Activated T-cell treated with anti-CD3 and anti-CD28 coated beads, Interleukin-2, amount 50 U/mL, for 48 hours (primary cell): ENCODE results near the gene TSSK6.

ENCODE experiments used
- DNase-seq, 2 experiments: peaks; one replicate each; pipeline ENCODE4 v3.0.0-alpha.2; 2020

TSSK6 gene

DNA sequence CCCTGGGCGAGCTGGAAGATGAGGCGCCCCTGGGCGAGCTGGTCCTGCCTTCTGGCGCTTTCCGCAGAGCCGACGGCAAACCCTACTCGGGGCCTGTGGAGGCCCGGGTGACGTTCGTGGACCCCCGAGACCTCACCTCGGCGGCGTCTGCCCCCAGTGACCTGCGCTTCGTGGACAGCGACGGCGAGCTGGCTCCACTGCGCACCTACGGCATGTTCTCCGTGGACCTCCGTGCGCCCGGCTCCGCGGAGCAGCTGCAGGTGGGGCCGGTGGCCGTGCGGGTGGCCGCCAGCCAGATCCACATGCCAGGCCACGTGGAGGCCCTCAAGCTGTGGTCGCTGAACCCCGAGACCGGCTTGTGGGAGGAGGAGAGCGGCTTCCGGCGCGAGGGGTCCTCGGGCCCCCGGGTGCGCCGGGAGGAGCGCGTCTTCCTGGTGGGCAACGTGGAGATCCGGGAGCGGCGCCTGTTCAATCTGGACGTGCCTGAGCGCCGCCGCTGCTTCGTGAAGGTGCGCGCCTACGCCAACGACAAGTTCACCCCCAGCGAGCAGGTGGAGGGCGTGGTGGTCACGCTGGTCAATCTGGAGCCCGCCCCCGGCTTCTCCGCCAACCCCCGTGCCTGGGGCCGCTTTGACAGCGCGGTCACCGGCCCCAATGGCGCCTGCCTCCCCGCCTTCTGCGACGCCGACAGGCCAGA is 29.1 kb upstream of the TSSK6 start:
- no peak for DNase-seq

DNA sequence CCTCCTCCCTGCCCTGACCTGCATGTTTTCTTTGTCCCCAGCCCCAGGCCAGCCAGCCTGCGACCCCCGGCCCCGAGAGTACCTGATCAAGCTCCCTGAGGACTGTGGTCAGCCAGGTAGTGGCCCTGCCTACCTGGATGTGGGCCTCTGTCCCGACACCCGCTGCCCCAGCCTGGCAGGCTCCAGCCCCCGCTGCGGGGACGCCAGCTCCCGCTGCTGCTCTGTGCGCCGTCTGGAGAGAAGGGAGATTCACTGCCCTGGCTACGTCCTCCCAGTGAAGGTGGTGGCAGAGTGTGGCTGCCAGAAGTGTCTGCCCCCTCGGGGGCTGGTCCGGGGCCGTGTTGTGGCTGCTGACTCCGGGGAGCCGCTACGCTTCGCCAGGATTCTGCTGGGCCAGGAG is 28.3 kb upstream of the TSSK6 start:
- no peak for DNase-seq

GRCh38 chr19:19543101-19543500 is 27.8 kb upstream of the TSSK6 start:
- no peak for DNase-seq

- DNase-seq: no peak
Observed at GRCh38 chr19:19542507-19542906, 27.2 kb upstream of the TSSK6 start.

DNA sequence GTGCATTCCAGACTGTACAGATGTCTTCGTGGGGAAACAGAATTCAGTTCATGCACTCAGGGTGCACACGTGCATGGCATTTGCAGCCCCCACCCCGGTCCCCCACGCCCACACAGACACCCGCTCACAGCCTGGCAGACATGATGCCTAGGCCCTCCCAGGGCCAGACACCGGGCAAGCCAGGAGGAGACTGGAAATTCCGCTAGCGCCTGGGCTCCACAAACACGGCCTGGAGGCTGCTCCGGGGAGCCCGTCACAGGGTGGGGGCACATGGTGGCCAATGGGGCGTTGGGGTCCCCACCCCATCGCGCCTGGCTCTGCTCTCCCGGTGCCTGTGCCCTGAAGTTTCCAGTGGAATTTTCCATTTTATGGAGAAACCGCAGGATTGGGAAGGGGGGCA is 26.3 kb upstream of the TSSK6 start:
- no peak for DNase-seq

DNA sequence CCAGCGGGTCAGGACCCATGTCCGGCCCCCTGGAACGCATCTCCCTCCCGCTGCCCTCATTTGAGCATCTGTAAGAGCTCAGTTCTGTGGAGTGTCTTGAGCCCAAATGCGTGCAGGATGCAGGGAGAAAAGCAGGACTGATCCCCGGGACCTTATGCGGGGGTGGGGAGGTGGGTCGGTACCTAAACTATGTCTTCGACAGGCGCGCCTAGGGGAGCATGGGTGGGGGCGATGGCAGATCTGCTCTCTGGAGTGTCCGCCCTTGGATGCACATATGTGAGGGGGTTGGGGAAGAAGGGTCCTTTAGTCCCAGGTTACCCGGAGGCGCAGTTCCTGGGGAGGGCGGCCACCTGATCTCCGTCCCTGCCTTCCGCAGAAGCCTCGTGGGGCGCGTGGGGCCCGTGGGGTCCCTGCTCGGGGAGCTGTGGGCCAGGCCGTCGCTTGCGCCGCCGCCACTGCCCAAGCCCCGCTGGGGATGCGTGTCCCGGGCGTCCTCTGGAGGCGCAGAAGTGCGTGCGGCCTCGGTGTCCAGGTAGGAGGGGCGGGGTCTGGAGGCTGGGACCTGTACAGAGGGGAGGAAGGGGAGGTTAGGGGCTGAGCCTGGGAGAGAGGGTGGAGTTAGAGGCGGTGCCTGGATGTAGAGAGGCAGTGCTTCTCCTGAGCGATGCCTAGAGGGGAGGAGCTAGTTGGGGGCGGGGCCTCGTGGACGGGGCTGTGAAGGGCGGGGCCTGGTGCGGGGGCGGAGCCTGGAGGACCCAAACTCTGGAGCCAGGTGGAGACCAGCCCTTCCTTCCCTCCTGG is 25.6 kb upstream of the TSSK6 start:
- DNase-seq: peak; percentile 88 to 89

GRCh38 chr19:19540064-19540714 is 24.8 kb upstream of the TSSK6 start:
- DNase-seq: peak; percentile 85 to 86

DNA sequence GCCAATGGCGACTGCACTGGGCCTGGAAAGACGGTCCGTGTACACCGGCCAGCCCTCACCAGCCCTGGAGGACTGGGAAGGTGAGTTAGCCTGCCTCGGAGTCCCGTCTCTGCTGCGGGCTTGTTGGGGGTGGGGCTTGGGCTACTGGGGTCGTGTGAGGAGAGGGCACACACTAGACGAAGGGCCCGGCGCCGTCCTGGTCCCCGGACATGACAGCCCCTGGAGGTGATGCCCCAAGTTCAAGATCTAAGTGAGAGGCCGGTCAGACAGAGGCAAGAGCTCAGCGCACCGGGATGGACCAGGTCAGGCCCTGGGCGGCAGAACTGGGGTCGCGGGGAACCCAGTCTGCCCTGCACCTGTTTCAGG is 24.3 kb upstream of the TSSK6 start:
- DNase-seq: no peak

- DNase-seq: peak in 1 of 2 experiments; percentile 38
Observed at GRCh38 chr19:19538785-19539166, 23.4 kb upstream of the TSSK6 start.

- peak; percentile 50 to 63 for DNase-seq
Observed at GRCh38 chr19:19538061-19538784, 22.9 kb upstream of the TSSK6 start, which contains the start of gene CILP2. TSS of gene CILP2 (plus strand) at chr19:19538265. CDS start at chr19:19538350, 85 bp downstream.

DNA sequence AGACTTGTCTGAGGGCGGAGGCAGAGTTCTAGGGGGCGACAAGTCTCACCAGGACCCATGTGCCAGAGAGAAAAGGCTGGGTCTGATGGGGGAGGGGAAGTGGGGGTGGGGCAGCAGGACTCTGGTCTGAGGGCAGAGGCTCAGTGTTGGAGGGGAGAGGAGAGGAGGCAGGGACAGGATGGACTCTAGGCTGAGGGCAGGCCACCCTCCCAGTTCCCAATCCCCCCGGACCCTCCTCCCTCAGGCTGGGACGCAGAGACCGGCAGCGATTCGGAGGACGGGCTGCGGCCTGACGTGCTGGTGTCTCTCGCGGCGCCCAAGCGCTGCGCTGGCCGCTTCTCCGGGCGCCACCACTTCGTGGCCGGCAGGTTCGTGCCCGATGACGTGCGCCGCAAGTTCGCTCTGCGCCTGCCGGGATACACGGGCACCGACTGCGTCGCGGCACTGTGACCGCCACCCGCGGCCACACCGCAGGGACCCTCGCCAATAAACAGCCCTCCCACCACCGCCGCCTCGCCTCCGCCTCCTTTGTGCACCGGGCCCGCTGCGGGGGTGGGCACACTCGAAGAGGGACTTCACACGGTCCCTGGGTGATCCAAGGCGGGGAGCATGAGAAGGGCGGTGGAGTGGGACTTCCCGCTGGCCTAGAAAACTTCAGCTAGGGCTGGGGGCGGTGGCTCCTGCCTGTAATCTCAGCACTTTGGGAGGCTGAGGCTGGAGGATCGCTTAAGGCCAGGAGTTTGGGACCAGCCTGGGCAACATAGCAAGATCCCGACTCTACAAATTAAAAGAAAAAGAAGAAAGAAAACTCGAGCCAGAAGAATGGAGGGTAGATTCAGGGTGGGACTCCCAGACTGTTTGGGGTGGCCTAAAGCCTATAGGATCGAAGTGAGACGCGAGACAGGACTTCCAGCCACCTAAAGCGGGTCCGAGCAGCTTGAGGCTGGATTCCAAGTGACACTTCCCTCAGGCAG is 22.0 kb upstream of the TSSK6 start:
- peak in 1 of 2 experiments; percentile 40 for DNase-seq

- DNase-seq: no peak
Observed at GRCh38 chr19:19535311-19536191, 20.2 kb upstream of the TSSK6 start.

DNA sequence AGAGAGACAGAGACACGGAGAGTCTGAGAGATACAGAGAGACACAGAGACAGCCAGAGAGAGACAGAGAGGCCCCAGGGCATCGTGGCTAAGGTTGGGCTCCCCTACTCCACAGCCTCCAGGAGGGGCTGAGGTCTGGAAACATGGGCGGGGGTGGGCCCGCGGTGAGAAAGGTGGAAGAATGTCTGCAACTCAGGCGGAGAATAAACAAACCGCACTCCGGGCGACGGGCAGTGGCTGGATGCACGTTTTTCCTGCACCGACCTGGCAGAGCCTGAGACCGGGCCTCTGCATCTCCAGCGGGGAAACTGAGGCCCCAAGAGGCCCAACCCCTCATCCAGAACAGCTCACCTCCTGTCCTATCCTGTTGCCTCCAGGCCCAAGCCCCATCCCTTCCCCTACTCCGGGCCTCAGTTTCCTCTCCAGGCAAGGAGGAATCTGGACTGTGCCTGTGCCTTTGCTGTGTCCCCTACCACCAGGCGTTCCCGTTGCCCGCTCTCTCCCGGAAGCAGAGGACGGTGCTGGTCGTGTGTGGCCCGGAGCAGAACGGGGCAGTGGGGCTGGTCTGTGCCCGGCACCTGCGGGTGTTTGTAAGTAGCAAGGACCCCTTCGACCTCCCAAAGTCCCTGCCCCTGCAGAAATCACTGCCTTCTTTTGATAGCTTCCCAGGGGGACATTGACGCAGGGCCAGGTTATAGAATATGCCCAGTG is 19.4 kb upstream of the TSSK6 start:
- DNase-seq: no peak

GRCh38 chr19:19533841-19534240 is 18.5 kb upstream of the TSSK6 start:
- no peak for DNase-seq

DNA sequence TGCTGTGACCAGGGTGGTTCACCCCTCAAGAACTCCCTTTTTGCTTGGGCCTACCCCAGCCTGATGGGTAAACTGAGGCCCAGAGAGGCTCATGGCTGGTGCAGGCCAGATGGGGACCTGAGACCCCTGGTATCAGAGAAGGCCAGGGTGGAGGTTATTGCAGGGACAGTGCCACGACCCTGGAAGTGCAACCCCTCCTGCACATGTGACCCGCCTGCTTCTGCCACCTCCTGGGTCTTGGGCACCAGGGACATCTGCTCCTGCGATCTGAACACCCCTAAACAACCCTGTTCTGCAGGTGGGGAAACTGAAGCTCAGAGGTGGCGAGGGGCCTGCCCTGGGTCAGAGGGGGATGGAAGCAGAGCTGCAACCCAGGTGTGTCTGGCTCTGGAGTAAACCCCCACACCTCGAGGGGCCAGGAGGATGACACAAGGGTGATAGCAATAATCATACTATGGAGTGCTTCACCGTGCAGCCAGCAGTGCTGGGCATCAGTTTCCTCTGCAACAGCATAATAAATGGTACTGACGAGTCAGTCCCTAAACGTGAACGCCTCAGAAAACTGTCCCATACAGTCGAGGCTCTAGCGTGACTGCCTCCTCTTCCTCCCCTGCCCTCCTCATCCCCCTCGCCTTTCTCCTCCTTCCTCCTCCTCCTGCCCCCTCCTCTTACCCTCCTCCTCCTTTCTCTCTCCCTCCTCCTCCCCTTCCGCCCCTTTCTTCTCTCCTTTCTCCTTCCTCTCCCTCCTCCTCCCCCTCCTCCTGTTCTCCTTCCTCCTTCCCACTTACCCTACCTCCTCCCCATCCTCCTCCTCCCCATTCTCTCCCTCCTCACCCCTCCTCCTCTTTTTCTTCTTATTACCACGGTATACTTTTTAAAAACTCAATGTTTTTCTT is 17.7 kb upstream of the TSSK6 start:
- DNase-seq: no peak

GRCh38 chr19:19531951-19532805 is 16.8 kb upstream of the TSSK6 start:
- DNase-seq: peak; percentile 92

- DNase-seq: no peak
Observed at GRCh38 chr19:19530889-19531288, 15.5 kb upstream of the TSSK6 start.

DNA sequence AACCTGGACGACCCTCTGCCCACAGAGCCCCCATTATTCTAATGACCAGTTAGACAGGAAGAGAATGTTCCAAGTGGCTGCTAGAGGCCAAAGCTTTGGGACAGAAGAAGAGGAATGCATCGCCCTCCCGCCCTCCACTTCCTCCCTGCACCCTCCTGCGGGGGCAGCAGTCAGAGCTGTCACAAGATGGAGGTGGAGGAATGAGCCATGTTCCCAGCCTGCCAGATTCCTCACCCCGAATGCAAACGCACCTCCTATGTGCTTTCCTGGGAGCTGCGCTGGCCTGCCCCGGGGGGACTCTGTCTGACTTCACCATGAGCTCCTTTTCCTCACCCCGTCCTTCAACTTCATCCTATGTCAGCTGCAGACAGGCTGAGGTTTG is 15.1 kb upstream of the TSSK6 start:
- no peak for DNase-seq
